Smooth muscle cell of trachea (primary cell): ENCODE results near the gene RACGAP1. TPM values are rescaled to one million over a fixed set of nuclear protein-coding genes. Genes with fewer than 3 reads are reported as not detected.

ENCODE experiments used
- total RNA-seq: library from RNA; depleted of rRNA; stranded (reverse); fragments of >200 nt; gene quantifications from 2 replicates; pipeline ENCODE4 v1.2.1, GENCODE V29; 2014

The RACGAP1 gene, protein sequence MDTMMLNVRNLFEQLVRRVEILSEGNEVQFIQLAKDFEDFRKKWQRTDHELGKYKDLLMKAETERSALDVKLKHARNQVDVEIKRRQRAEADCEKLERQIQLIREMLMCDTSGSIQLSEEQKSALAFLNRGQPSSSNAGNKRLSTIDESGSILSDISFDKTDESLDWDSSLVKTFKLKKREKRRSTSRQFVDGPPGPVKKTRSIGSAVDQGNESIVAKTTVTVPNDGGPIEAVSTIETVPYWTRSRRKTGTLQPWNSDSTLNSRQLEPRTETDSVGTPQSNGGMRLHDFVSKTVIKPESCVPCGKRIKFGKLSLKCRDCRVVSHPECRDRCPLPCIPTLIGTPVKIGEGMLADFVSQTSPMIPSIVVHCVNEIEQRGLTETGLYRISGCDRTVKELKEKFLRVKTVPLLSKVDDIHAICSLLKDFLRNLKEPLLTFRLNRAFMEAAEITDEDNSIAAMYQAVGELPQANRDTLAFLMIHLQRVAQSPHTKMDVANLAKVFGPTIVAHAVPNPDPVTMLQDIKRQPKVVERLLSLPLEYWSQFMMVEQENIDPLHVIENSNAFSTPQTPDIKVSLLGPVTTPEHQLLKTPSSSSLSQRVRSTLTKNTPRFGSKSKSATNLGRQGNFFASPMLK
- total RNA-seq: 26.0 and 146 TPM in 2 replicates

DNA sequence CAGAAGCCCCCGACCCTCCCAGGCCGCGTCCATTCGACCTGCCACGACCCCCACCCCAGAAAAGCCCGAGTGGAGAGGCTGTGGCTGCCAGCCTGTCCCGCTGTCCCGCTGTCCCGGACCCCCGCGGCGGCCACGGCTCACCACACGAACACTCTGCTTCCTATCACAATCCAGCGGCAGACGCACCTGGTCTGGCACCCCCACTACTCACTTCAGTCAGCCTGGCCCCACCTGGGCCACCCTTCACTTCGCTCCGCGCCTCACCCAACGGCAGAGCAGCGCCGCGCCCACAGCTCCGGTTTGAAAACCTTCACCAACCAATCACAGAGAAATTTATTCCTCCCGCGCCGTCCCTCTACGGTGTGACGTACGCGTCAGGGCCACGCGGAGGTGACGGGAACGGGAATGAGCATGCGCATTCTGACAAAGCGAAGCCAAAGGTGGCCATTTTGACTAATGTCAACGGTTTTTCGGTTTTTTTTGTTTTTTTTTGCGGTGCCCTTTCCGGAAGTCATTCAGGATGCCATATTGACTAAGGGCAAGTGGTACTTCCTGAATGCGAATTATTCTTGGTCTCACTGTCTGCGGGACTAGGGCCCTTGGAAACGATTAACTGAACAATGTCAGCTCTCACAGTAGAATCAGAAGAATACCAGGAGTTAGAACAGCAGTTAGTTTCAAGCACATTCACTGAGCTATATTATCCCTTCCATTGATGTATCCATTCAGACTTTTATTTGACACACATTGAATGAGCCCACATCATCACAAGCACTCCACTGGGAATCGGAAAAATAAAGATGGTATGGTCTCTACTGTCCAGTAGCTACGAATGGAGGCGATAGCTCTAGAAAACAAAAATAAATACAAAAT is at the start of gene RACGAP1:
RACGAP1 (minus strand) TSS at position 308 of the 873 bp plus-strand sequence. CDS start 8,779 bp downstream, outside the sequence.

DNA sequence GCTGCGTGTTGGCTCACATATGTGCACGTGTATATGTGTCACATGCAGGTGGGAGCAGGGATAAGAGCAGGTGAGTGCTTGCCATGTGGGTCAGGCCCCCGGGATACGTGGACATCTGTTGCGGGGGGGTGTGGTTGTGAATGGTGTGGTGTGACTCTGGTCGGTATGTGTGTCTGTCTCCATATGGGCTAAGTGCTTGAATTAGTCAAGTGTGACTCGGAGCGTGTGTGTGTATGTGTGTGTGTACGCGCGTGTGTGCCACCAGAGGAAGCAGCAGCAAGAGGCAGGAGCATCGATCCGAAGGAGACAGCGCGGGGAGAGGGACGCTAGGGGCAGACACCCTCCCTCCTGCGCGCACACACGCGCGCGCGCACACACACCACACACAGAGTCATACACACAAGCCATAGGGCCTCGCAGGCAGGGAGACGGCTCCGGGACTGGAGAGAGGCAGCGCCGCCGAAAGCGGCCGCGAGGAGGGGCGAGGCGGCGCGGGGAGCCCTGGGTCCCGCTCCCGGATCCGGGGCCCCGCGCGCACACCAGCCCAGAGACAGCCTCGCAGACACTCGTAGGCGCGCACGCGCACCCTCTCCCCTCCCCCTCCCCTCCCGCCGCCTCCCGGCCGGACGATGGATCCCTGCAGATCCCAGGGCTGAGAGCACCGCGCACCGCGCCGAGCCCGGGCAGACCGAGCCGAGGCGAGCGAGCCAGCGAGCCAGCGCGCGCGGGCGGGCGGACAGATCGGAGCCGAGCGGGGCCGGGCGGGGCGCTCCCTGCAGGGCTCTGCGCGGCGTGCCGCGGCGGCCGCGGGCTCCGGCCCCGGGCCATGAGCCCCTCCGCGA is 31.9 kb upstream of the RACGAP1 start, which contains the start of gene ASIC1:
ASIC1 (plus strand) TSS at position 597 of the 842 bp plus-strand sequence. CDS start 1,171 bp downstream, outside the sequence.

DNA sequence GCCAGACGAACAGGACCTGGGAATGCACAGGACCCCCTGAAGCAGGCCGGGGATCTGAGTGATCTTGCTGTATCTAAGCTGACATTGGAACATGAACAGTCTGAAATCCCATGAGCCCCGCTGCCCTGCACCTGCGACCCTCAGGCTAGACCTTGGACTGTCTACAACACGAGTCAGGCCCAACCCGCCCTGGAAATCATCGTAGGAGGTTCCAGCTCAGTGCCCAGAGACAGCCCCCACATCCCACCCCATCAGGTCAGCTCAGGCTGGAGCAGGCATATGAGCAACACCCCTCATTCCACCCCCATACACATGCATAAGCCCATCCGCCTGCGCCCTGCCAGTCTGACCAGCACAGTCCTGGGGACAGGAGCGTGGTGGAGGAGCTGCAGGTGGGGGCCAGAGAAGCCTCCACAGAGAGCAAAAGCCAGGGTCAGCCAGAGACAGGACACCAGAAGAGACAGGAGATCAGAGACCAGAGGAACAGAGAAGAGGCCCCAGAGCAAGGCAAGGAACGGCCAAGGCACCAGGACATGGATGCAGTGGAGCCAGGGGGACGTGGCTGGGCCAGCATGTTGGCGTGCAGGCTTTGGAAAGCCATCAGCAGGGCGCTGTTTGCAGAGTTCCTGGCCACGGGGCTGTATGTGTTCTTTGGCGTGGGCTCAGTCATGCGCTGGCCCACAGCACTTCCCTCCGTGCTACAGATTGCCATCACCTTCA is 52.5 kb downstream of the RACGAP1 start, which contains the start of gene AQP6:
AQP6 (plus strand) TSS at position 307 of the 720 bp plus-strand sequence; CDS start at position 534, 227 bp downstream.

DNA sequence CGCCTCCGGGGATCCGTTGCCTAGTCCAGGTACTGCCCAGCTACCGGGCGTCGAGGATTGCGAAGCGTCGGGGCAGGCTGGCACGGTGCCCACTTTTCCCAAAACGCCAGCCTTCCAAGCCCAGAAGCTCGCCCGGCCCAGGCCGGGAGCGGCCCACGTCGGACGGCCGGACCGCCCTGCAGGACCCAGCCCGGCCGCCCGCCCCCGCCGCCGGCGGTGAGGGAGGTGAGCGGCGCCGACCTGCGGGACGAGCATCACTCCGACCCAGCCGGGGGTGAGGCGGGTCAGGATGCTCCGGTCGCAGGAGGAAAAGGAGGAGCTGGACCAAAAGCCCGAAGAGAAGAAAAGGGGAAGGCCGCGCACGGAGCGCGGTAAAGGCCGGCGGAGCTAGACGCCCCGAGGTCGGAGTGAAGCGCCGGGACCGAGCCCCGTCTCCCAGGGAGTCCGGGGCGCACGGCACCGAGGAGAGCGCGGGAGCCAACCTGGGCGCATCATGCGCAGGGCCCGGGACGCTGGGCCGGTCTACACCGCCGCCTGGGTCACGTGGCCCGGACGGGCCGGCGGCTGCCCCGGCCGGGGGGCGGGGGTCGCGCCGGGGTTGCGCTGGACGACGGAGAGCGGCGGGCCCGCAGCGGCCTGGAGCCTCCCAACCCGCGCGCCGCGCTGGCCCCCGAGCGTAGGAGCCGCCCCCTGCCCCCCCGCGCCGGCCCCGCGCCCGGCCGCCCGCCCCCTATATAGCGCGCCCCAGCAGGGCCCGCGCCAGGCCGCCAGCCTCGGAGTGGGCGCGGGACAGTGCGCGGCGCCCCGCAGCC is 64.0 kb downstream of the RACGAP1 start, which contains the start of gene AQP5:
AQP5 (plus strand) TSS at position 762 of the 812 bp plus-strand sequence. CDS start 146 bp downstream, outside the sequence.

DNA sequence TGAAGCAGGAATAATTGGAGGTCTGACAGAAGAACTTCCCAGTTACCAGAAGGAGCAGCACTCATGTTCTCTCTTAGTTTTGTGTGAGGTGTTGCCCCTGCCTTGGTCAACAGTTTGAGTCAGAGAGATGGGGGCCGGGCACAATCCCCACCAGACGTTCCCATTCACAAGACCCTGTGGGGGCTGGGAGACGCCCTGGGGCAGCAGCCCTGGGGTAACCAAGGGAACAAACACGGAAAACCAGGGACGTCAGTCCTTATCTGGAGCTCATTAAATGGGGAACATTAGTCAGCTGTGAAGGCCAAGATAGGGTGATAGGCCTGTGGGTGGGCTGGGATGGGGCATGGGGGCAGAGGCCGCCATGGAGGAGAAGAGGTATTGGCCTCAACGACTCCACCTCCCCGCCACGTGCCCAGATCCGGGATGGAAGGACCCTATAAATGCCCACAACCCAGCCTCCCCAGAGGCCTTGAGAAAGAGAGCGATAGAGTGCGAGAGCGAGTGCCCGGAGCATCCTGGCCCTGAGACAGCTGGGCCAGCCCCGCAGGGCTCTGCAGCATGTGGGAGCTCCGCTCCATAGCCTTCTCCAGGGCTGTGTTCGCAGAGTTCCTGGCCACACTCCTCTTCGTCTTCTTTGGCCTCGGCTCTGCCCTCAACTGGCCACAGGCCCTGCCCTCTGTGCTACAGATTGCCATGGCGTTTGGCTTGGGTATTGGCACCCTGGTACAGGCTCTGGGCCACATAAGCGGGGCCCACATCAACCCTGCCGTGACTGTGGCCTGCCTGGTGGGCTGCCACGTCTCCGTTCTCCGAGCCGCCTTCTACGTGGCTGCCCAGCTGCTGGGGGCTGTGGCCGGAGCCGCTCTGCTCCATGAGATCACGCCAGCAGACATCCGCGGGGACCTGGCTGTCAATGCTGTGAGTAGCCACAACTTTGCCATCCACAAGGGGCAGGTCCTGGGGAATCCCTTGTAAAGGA is 74.7 kb downstream of the RACGAP1 start, which contains the start of gene AQP2:
AQP2 (plus strand) TSS at position 465 of the 979 bp plus-strand sequence; CDS start at position 559, 94 bp downstream.

Other genes with a start within 250 kb of the RACGAP1 start
- 18.6 and 22.3 TPM in 2 replicates for gene NCKAP5L, start 197.1 kb downstream of the RACGAP1 start, total RNA-seq
- gene BCDIN3D, start 182.4 kb downstream of the RACGAP1 start, total RNA-seq: 4.5 and 5.6 TPM in 2 replicates
- 2.6 and 8.4 TPM in 2 replicates for gene FAIM2, start 121.6 kb downstream of the RACGAP1 start, total RNA-seq
- gene AQP2, start 74.8 kb downstream of the RACGAP1 start, total RNA-seq: not detected in 2 replicates
- gene AQP5, start 63.6 kb downstream of the RACGAP1 start, total RNA-seq: not detected in 2 replicates
- gene AQP6, start 52.5 kb downstream of the RACGAP1 start, total RNA-seq: not detected in 2 replicates
- 1.5 and 4.6 TPM in 2 replicates for gene ASIC1, start 32.1 kb upstream of the RACGAP1 start, total RNA-seq
- gene SMARCD1, start 59.8 kb upstream of the RACGAP1 start, total RNA-seq: 36.9 and 40.6 TPM in 2 replicates
- under 0.01 TPM in 1 of 2 replicates, not detected in the other for gene GPD1, start 78.5 kb upstream of the RACGAP1 start, total RNA-seq
- gene COX14, start 86.7 kb upstream of the RACGAP1 start, total RNA-seq: 26.0 and 29.4 TPM in 2 replicates
- gene CERS5, start 141.9 kb upstream of the RACGAP1 start, total RNA-seq: 27.3 and 37.4 TPM in 2 replicates